Suprapubic skin (tissue), 4 donors: ENCODE data around the gene VPS37D.

Experiments used
- POLR2A ChIP-seq, 2 donors: fragments of 450-650 bp; IDR thresholded peaks; one replicate each; pipeline ENCODE4 v1.6.1; 2017; ENCODE audit warnings: antibody characterized with exemption in 2 of 2, mild to moderate bottlenecking in 2 of 2, moderate library complexity in 2 of 2
- POLR2AphosphoS5 ChIP-seq, 3 donors: sonication (generic); formaldehyde crosslinking; IDR thresholded peaks; one replicate each; pipeline ENCODE4 v1.6.1; 2017; ENCODE audit warnings: antibody characterized with exemption in 3 of 3
- TF ChIP-seq, protein P1 (sequence below), 2 donors: fragments of 200-600 bp in 1 of 2; fragments of 450-650 bp in 1 of 2; sonication (generic) in 1 of 2; IDR thresholded peaks; one replicate each; pipeline ENCODE4 v1.5.1; 2016 to 2019; ENCODE audit warnings: antibody characterized with exemption in 2 of 2, mild to moderate bottlenecking in 1 of 2, moderate library complexity in 1 of 2

DNA sequence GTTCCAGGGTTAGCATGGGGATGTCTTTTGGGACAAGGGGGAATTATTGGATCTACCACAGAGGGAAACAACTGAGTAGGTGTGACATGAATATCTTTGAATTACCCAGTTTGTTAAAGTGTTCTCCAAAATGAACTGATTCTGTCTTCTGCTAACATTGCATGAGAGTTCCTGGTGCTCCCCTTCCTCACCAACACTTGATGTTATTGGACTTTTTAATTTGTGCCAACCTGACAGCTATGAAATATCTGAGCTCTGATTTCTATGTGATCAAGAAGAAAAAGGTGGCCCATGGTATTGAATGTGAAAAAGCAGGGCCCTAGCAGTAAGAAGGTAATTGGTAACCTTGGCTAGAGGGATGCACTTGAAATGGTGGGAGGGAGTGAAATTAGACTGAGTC is 4.6 kb upstream of the VPS37D start:
- TF ChIP-seq, protein P1, sequence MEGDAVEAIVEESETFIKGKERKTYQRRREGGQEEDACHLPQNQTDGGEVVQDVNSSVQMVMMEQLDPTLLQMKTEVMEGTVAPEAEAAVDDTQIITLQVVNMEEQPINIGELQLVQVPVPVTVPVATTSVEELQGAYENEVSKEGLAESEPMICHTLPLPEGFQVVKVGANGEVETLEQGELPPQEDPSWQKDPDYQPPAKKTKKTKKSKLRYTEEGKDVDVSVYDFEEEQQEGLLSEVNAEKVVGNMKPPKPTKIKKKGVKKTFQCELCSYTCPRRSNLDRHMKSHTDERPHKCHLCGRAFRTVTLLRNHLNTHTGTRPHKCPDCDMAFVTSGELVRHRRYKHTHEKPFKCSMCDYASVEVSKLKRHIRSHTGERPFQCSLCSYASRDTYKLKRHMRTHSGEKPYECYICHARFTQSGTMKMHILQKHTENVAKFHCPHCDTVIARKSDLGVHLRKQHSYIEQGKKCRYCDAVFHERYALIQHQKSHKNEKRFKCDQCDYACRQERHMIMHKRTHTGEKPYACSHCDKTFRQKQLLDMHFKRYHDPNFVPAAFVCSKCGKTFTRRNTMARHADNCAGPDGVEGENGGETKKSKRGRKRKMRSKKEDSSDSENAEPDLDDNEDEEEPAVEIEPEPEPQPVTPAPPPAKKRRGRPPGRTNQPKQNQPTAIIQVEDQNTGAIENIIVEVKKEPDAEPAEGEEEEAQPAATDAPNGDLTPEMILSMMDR (IDR thresholded peaks at IDR 0.05): no peak
- no peak for TF ChIP-seq POLR2AphosphoS5 (IDR thresholded peaks at IDR 0.05)
- TF ChIP-seq POLR2A (IDR thresholded peaks at IDR 0.05): no peak
